ENCODE data around the gene NXPE2.

Gene NXPE2

GRCh38 chr11:114683007-114683406 lies 4.7 kb downstream of the NXPE2 start:
- no peak for TF ChIP-seq FOXP2 (optimal IDR thresholded peaks at IDR 0.05; ENCODE audit: borderline replicate concordance, extremely low read depth, extremely low read length, insufficient read depth)
- no peak for TF ChIP-seq SIN3A (IDR thresholded peaks at IDR 0.05; ENCODE audit: borderline replicate concordance, insufficient read depth, low read length)
- no peak for TF ChIP-seq TAF1 (IDR thresholded peaks at IDR 0.05; ENCODE audit: borderline replicate concordance, insufficient read depth, low read length)
- TF ChIP-seq POLR2AphosphoS5 (IDR thresholded peaks at IDR 0.05; ENCODE audit: low read depth, low read length) = no peak
- TF ChIP-seq REST (IDR thresholded peaks at IDR 0.05; ENCODE audit: insufficient read depth in 1 of 2, low read depth in 2 of 2, low read length in 2 of 2) = no peak

- no peak for TF ChIP-seq SIN3A (IDR thresholded peaks at IDR 0.05; ENCODE audit: borderline replicate concordance, insufficient read depth, low read length)
- no peak for TF ChIP-seq POLR2AphosphoS5 (IDR thresholded peaks at IDR 0.05; ENCODE audit: low read depth, low read length)
- no peak for TF ChIP-seq FOXP2 (optimal IDR thresholded peaks at IDR 0.05; ENCODE audit: borderline replicate concordance, extremely low read depth, extremely low read length, insufficient read depth)
- no peak for TF ChIP-seq REST (IDR thresholded peaks at IDR 0.05; ENCODE audit: insufficient read depth in 1 of 2, low read depth in 2 of 2, low read length in 2 of 2)
- TF ChIP-seq TAF1 (IDR thresholded peaks at IDR 0.05; ENCODE audit: borderline replicate concordance, insufficient read depth, low read length) = no peak
Measured at GRCh38 chr11:114684636-114685035, 6.3 kb downstream of the NXPE2 start.

- TF ChIP-seq SIN3A (IDR thresholded peaks at IDR 0.05; ENCODE audit: borderline replicate concordance, insufficient read depth, low read length) (no peak), FOXP2 (optimal IDR thresholded peaks at IDR 0.05; ENCODE audit: borderline replicate concordance, extremely low read depth, extremely low read length, insufficient read depth) (no peak), TAF1 (IDR thresholded peaks at IDR 0.05; ENCODE audit: borderline replicate concordance, insufficient read depth, low read length) (no peak), REST (IDR thresholded peaks at IDR 0.05; ENCODE audit: insufficient read depth in 1 of 2, low read depth in 2 of 2, low read length in 2 of 2) (no peak)
Measured at GRCh38 chr11:114685097-114685496, 6.8 kb downstream of the NXPE2 start.

- no peak for TF ChIP-seq FOXP2 (optimal IDR thresholded peaks at IDR 0.05; ENCODE audit: borderline replicate concordance, extremely low read depth, extremely low read length, insufficient read depth)
- no peak for TF ChIP-seq POLR2AphosphoS5 (IDR thresholded peaks at IDR 0.05; ENCODE audit: low read depth, low read length)
- no peak for TF ChIP-seq TAF1 (IDR thresholded peaks at IDR 0.05; ENCODE audit: borderline replicate concordance, insufficient read depth, low read length)
- no peak for TF ChIP-seq REST (IDR thresholded peaks at IDR 0.05; ENCODE audit: insufficient read depth in 1 of 2, low read depth in 2 of 2, low read length in 2 of 2)
Measured at GRCh38 chr11:114705280-114706024, 27.1 kb downstream of the NXPE2 start.

Measured in PFSK-1 (cell line).